GM19099 (cell line): ENCODE results near the gene NHP2.
A peak's percentile ranks its signal among the peaks of the same experiment; 100 is the strongest.

Source experiments
- POLR2A ChIP-seq: IDR thresholded peaks from 3 replicates; pipeline ENCODE4 v1.6.1; 2011; ENCODE audit warnings: low read depth; ENCODE audit not compliant: insufficient read length; ENCODE audit errors: extremely low read depth

The NHP2 gene

DNA sequence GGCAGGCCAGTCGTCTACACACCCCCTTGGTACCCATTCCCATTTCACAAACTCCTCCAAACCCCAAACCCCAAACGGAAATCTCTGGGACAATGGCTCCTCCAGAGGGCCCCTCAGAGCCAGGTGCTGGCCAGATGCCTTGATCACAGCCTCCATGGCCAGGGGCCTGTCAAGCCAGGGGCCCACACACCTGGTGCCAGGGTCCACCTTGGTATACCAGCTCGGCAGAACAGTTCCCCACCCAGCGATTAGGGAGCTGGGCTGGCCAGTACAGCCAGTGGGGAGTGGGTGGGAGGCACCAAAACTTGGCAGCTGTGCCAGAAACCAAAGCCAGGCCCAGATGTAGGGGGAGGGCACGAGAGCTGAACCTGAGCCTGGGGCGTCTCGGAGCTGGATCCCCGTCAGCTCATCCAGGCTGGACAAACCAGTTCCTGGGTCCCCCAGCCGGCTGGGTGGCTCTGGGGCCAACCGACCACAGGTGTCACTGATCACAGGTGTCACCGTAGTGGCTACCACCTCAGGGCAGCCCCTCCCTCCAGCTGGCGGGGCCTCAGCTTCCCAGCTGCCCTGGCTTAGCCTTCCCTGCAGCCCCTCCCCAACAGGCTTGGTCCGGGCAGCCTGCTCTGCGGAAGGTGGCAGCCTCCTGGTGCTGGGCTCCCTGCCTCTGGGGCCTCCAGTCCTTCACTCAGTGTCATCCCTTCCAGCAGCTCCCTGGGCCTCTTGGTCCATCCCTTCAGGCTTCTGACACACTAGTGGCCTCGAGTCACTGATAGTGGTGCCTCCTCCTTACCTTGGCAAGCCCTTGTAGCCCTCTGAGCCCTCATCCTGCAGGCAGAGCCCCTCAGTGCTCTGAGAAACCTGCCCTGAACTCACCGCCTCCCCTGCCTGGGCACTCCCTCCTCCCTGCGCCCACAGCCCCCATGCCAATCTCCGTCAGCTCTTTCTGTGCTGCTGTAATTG, 29.4 kb downstream of the NHP2 start:
- no peak for TF ChIP-seq POLR2A

DNA sequence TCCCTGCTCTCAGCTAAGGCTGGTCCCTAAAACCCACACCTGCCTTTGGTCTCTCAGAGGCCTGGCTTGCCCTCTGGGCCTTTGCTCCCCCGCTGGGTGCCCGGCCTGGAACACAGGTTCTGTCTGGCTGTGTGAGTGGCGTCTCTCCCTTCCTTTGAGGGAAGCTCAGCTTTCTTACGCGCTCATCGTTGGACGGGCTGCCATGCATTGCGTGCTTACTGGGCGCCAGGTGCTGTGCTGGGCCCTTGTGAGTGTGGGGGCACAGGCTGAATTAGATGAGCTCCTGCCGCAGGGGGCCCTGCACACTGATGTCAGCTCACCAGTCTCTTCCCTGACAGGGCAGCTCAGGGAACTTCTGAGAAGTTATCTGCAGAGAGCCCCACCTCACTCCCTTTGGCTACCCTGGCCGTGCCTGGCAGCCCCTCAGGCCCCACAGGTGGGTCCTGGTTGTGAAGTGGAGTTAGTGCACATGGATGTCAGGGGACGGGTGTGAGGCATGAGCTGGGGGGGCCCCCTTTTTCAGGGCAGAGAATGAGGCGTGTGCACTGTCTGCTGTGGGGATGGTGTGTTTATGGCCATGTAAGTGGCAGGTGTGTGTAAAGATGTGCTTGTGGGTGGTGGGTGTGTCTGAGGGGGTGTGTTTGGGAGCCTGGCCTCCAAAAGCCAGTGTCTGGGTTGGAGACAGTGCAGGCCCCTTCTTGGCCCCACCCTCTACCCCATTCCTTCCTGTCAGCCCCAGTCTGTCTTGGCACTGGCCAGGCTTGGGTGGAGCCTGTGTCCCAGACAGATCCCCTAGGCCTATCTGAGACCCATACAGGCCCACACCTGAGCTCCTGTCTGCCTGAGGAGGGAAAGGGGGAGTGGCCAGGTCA, 30.4 kb downstream of the NHP2 start:
- TF ChIP-seq POLR2A: no peak

DNA sequence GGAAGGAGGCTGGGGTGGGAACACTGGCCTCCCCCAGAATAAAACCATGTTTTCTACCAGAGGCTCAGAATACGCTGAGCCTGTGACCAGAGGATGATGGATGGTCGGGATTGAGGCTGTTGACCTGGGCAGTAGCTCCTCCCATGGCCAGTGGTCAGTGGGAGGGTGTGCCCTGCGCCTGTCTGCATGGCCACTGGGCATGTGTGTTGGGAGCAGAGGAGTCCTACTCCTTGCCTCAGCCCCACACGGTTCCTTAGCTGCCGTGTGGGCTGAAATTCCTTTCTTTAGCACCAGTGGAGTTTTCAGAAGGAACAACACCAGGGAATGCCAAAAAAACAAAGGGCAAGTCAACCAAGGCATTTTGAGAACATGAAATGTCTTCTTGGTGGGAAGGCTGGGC, 31.3 kb downstream of the NHP2 start:
- TF ChIP-seq POLR2A: no peak

DNA sequence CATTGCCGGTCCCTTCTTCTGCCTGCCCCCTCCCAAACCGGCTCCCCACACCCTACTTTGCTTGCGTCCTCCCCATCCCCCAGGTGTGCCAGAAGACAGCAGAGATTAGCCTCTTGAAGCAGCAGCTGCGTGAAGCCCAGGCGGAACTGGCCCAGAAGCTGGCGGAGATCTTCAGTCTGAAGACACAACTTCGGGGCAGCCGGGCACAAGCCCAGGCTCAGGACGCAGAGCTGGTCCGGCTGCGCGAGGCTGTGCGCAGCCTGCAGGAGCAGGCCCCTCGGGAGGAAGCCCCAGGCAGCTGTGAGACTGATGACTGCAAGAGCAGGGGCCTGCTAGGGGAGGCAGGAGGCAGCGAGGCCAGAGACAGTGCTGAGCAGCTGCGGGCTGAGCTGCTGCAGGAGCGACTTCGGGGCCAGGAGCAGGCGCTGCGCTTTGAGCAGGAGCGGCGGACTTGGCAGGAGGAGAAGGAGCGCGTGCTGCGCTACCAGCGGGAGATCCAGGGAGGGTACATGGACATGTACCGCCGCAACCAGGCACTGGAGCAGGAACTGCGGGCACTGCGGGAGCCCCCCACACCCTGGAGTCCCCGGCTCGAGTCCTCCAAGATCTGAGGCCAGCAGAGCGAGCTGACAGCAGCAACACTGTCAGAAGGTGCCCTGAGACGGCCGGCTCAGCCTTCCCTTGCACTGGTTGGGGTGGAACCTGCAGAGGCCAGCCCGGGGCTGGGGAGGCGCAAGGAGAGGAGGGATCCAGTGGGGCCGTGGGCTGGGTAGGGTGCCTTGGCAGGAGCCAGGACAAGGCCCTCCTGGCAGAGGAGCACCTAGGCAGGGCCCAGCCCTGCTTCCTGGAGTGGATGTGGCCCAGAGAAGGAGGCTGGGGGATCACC, 32.1 kb downstream of the NHP2 start:
- TF ChIP-seq POLR2A: no peak

DNA sequence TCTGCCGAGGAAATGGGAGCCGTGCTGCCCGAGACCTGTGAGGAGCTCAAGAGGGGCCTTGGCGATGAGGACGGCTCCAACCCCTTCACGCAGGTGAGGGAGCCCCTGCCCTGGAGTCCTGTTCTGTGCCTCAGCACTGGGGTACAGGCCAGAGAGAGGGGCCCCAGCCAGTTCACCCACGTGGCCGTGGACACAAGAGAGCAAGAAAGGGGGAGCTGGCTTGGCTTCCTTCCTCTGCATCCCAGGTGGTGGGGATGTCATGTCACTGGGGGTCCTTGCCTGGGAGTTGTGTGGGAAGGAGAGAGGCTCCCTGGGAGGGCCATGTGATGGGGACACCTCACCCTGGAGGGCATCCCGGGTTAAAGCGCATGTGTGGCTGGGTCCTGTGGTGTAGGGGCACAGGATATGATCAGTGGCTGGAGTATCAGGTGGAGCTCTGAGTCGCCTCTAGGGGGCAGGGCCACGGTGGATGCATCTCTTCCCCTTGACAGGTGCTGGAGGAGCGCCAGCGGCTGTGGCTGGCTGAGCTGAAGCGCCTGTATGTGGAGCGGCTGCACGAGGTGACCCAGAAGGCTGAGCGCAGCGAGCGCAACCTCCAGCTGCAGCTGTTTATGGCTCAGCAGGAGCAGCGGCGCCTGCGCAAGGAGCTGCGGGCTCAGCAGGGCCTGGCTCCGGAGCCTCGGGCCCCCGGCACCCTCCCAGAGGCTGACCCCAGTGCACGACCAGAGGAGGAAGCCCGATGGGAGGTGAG, 32.9 kb downstream of the NHP2 start:
- TF ChIP-seq POLR2A: peak; percentile 48

DNA sequence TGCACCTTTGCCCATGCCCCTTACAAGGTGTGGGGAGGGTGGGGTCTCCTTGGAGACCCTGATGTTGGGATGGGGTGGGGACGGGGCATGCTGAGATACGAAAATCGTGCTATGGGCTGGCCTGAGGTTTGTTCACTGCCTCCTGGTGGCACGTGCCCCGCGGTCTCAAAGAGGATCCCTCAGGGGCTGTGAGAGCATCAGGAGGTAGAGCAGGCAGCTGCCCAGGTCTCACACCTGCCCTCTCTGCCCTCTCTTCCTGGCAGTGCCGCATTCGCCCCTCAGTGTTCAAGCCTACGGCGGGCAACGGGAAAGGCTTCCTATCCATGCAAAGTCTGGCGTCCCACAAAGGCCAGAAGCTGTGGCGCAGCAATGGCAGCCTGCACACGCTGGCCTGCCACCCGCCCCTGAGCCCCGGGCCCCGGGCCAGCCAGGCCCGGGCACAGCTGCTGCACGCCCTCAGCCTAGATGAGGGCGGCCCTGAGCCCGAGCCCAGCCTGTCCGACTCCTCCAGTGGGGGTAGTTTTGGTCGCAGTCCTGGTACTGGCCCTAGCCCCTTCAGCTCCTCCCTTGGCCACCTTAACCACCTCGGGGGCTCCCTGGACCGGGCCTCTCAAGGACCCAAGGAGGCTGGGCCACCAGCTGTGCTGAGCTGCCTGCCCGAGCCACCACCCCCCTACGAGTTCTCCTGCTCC, 33.6 kb downstream of the NHP2 start:
- TF ChIP-seq POLR2A: no peak

DNA sequence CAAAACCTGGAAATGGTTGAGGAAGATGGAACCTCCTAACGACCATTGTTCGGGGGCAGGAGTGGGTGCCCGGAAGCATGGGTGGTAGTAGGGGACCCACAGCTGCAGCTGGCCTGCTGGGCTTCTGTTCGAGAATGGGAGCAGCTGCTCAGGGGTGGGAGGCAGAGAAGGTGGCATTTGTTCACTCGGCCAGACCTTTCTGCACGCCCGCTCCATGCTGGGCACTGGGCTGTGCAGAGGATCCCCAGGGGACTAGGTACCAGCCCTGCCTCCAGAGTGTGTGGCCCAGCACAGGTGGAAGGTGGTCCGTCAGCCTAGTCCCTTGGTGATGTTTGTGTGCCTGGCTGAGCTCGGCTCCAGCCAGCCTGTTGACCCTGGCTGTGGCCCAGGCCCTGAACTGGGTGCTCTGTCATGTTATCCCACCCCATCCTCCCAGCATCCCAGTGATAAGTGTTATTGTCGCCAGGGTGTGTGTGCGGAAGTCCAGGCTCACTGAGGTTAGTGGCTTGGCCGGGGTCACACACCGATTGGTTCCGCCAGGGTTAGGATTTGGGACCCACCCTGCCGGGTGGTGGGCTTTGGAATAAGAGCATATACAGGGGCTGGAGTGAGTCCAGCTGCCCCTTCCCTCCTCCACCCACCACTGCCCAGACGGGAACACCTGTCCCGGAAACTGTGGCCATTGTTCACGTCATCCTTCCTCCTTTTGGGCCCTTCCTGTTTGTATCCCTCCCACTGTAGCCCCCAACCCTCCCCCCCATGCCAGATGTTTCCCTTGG, 35.6 kb downstream of the NHP2 start:
- peak; percentile 29 for TF ChIP-seq POLR2A

DNA sequence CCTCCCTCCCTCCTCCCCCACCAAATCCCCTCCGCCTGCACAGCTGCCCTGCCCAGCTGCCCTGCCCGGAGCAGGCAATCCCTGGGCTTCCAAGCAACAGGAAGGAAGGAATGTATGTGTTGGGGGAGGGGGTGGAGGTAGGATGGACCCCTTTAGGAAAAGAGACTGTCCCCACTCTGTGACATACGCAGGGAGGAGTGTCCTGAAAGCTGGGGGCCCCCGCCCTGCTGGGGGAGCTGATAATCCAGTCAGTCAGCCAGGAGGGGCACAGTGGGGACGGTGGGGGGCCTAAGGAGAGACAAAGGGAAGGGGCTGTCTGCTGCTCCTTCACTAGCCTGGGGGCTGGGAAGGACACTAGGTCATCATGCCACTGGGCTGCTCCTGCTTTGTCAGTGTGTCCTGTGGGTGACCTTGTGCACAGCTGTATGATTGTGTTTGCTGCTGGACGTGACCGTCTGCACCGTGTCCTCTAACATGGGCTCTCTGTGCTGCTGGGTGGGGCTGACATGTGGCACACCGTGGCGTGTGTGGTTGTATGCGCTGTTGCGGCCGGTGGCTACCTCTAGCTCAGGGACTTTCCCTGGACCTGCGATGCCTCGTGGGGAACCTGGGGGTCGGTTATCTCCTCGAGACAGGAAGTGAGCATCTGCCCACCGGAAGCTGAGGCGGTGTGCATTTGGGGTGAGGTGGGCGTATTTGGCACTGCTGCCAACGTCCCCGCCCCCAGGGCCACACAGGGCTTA, 37.4 kb downstream of the NHP2 start:
- TF ChIP-seq POLR2A: peak; percentile 54

DNA sequence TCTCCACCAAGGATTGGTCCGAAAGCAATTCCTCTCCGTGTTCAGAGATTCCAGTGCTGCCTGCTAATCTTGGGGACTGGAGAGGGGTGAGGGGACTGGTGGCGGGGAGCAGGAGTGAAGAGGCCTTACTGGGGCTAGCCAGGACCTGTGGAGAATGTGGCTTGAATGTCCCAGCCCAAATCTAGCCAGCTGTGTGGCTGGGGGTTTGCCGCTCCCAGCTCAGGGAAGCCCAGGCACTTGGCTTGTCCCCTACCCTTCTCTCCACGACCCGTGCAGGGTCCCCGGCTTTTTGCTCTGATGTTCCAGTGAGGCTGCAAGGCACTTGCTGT, 37.9 kb downstream of the NHP2 start:
- no peak for TF ChIP-seq POLR2A

DNA sequence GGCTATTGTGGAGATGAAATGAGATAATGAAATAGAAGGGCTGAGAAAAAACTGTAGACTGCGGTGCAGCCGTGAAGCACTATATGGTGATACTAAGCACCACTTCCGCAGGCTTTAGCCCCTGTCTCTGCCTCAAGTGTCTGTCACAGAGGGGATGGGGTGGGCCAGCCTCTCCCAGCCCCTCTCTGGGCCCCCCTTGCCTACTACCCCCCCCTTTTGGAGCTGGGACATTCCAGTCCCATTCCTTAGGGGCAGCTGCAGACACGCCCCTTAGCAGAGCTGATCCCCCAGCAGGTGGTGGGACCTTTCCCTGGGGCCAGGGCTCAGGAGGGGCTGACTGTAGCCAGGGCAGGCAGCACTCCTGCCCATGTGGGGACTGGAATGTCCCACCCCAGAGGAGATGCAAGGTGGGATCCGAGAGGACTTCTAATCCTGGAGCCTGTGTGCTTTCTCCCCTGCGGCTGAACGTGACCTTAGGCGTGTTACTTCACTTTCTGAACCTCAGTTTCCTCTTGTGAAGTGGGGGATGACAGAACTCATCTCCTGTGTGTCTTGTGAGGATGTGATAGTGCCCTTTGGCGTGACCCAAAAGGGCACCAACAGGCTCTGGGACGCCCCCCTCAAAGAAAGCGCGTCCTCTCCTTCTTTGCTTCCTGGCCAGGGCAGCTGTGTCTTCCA, 38.4 kb downstream of the NHP2 start:
- no peak for TF ChIP-seq POLR2A

DNA sequence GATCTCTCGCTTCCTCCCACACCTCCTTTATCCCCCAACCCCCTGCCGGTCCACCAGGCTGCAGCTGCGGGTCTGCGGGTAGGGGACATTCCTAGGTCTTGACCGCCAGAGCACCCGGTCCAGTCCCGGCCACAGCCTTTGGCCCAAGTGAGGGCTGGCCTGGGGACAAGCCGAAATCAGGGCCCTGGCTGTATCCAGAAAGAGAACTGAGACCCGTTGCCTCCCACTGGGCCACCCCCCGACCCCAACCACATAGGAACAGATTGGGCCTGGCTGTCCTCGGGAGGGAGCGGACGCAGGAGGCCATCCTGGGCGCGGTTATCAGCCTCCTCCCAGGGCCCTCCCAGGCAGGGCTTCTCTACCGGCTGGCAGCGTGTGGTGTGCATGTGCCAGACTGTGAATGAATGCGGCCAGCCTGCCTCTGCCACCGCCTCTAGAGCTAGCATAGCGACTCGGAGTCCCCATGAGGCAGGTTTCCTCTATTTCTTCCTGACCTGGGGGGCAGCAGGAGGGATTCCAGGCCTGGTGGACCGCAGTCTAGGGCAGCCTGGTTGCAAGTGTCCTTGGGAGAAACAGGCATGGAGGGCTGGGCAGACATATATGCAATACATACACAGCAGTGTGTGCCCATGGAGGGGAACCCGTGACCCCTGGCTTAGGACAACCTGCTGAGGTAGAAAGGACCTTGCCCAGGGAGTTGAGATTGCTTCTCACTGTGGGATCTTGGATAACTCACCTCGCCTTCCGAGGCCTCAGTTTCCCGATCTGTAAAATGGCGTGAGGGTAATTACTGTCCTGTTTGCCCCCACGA, 39.2 kb downstream of the NHP2 start:
- no peak for TF ChIP-seq POLR2A
